Spleen (tissue), 11 donors: ENCODE measurements around the gene EPHA7. TPM values are rescaled to one million over a fixed set of nuclear protein-coding genes. Genes with fewer than 3 reads are reported as not detected.

Source experiments
- DNase-seq: peaks from one replicate; pipeline ENCODE4 v3.0.0-alpha.2; 2020
- H3K27ac ChIP-seq, 8 donors: fragments of 200-600 bp; sonication (generic) in 7 of 8; 1 replicate in 4 of 8; 2 replicates in 4 of 8; pipeline versions ENCODE4 v1.5.0 to v1.8.0; 2016 to 2021; ENCODE audit warnings: inconsistent platforms in 4 of 8, mild to moderate bottlenecking in 4 of 8, moderate library complexity in 1 of 8
- H3K27me3 ChIP-seq, 7 donors: fragments of 200-600 bp; sonication (generic) in 6 of 7; replicated peaks in 1 of 7; 1 replicate in 4 of 7; 2 replicates in 3 of 7; pipeline versions ENCODE4 v1.5.0 to v1.8.0; 2016 to 2021; ENCODE audit warnings: inconsistent platforms in 3 of 7, mild to moderate bottlenecking in 1 of 7
- H3K36me3 ChIP-seq, 6 donors: fragments of 200-600 bp; sonication (generic) in 5 of 6; 1 replicate in 4 of 6; 2 replicates in 2 of 6; pipeline versions ENCODE4 v1.5.0 to v1.8.0; 2016 to 2021; ENCODE audit warnings: inconsistent platforms in 2 of 6
- H3K4me1 ChIP-seq, 6 donors: fragments of 200-600 bp; sonication (generic) in 5 of 6; 1 replicate in 3 of 6; 2 replicates in 3 of 6; pipeline versions ENCODE4 v1.5.0 to v1.8.0; 2016 to 2021; ENCODE audit warnings: inconsistent platforms in 3 of 6
- H3K4me3 ChIP-seq, 8 donors: fragments of 200-600 bp; sonication (generic) in 7 of 8; 1 replicate in 4 of 8; 2 replicates in 4 of 8; pipeline versions ENCODE4 v1.5.0 to v1.8.0; 2016 to 2021; ENCODE audit warnings: inconsistent platforms in 4 of 8, mild to moderate bottlenecking in 4 of 8, moderate library complexity in 2 of 8
- H3K9me3 ChIP-seq, 8 donors: fragments of 200-600 bp; sonication (generic) in 7 of 8; 1 replicate in 4 of 8; 2 replicates in 4 of 8; pipeline versions ENCODE4 v1.5.0 to v1.8.0; 2016 to 2021; ENCODE audit warnings: inconsistent platforms in 4 of 8
- POLR2A ChIP-seq, 3 donors: fragments of 450-650 bp; IDR thresholded peaks; one replicate each; pipeline ENCODE4 v1.5.1; 2017; ENCODE audit warnings: antibody characterized with exemption in 3 of 3, mild to moderate bottlenecking in 1 of 3
- POLR2AphosphoS5 ChIP-seq, 3 donors: sonication (generic); formaldehyde crosslinking; IDR thresholded peaks; one replicate each; pipeline ENCODE4 v1.5.1; 2017; ENCODE audit warnings: antibody characterized with exemption in 3 of 3
- WGBS, 5 donors: extraction: QIAGEN DNeasy Blood & Tissue Kit in 3 of 5; methylation state at CpG; one replicate each; pipeline versions ENCODE4 v1.1.5 to v1.1.7; 2013 to 2018; 5-methylcytosine and 5-hydroxymethylcytosine counted together
- intact Hi-C: fragments of 100-400 bp; cut with DNase I; formaldehyde crosslinking; loops from one replicate; pipeline ENCODE4 v1.15.0; 2023; ENCODE audit warnings: low total_unique reads
- polyA plus RNA-seq, 3 donors: library from polyadenylated mRNA; stranded (reverse); fragments of 200-250 nt; gene quantifications; one replicate each; pipeline ENCODE4 v1.2.1, GENCODE V29; 2013
- total RNA-seq, 7 donors: library from RNA; depleted of rRNA in 3 of 7; stranded (reverse); fragments of >200 nt in 3 of 7; fragmentation: NEBNext Ultra II Directional in 4 of 7; extraction: Animal tissue kit (Norgen Biotek cat#: 25700) in 4 of 7; gene quantifications; one replicate each; pipeline versions ENCODE4 v1.1.0 to v1.2.1, GENCODE V29; 2016 to 2021
- TF ChIP-seq, protein P1 (sequence below), 11 experiments: fragments of 200-600 bp in 7 of 11; fragments of 450-650 bp in 4 of 11; sonication (generic) in 4 of 11; IDR thresholded peaks in 8 of 11; conservative IDR thresholded peaks in 3 of 11; 1 replicate in 7 of 11; 2 replicates in 4 of 11; pipeline versions ENCODE4 v1.4.0 to v1.8.0; 2016 to 2021; ENCODE audit warnings: antibody characterized with exemption in 11 of 11, inconsistent platforms in 4 of 11, mild to moderate bottlenecking in 1 of 11
- donor health status: healthy with polysubstance abuse.
- donor health status: DM: no; HTN: no; CAD: no; lungs with moderate emphysema.
- donor health status: DM: no; HTN: no; CAD: no.
- donor health status: Bipolar disorder and iron deficiency.
- donor health status: healthy.
- donor health status: DM: no; HTN: no; CAD: no.
- donor health status: DM: yes; HTN: yes; CAD: no.

The EPHA7 gene
- total and polyA plus RNA-seq, 10 donors: 0.78 to 28.8 (median 12.5) TPM

DNA sequence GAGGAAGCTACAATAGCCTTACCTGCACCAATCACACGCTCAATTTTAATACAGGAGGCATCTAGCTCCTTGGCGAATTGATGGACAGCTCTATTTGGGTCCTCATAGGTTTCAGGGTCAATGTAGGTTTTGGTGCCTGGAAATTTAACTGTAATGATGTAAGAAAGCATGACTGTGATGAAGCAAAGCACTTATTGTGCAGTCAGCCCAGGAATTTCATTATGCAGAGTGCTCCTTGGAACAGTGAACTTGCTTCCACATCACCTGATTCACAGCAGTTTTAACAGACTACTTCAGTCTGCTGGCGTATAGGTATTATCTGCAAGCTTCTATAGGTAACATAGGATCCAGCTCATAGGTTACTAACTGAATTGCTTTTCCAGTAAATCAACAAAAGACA, 160.0 kb downstream of the EPHA7 start:
- intact Hi-C loops: no loop called here
- 85 to 98% (median 88%) methylated on average over 3 of the region's 3 CpGs for WGBS, 5 donors

DNA sequence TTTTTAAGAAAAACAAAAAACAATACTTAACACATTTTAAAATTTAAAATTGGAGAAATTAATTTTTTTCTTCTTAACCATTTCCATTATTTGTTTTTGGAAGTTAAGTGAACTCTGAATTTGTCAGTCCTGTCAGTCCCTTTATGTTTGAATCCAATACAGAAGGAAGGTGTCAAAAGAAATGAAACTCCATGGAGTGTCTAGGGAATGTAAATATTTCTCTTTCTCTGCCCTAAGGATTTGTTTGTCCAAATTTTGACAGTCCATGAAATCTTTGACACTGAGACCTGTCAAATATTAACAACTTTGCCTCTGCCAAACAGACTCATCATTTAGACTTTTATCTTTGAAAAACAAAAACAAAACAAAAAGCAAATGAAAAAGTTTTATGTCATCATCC, 166.4 kb downstream of the EPHA7 start:
- Histone ChIP-seq H3K27ac (no peak overlapping the region), H3K27me3 (no peaks in the 10 kb centered on the region), H3K9me3 (no peaks in the 10 kb centered on the region), H3K4me1 (no peaks in the 10 kb centered on the region), H3K4me3 (no peak overlapping the region), H3K36me3 (no peaks in the 10 kb centered on the region)
- DNase-seq: no peak
- TF ChIP-seq, protein P1, sequence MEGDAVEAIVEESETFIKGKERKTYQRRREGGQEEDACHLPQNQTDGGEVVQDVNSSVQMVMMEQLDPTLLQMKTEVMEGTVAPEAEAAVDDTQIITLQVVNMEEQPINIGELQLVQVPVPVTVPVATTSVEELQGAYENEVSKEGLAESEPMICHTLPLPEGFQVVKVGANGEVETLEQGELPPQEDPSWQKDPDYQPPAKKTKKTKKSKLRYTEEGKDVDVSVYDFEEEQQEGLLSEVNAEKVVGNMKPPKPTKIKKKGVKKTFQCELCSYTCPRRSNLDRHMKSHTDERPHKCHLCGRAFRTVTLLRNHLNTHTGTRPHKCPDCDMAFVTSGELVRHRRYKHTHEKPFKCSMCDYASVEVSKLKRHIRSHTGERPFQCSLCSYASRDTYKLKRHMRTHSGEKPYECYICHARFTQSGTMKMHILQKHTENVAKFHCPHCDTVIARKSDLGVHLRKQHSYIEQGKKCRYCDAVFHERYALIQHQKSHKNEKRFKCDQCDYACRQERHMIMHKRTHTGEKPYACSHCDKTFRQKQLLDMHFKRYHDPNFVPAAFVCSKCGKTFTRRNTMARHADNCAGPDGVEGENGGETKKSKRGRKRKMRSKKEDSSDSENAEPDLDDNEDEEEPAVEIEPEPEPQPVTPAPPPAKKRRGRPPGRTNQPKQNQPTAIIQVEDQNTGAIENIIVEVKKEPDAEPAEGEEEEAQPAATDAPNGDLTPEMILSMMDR (IDR thresholded peaks at IDR 0.05 in 8 of 11, conservative IDR thresholded peaks at IDR 0.05 in 3 of 11): no peak
- no peak for TF ChIP-seq POLR2AphosphoS5 (IDR thresholded peaks at IDR 0.05)
- TF ChIP-seq POLR2A (IDR thresholded peaks at IDR 0.05): no peak
- intact Hi-C loops: no loop called here

More for the DNA sequence above, 160.0 kb downstream of the EPHA7 start:
- DNase-seq: no peak
- Histone ChIP-seq H3K4me1 (no peaks in the 10 kb centered on the region), H3K4me3 (no peak overlapping the region), H3K9me3 (no peaks in the 10 kb centered on the region), H3K27me3 (no peaks in the 10 kb centered on the region), H3K27ac (no peak overlapping the region), H3K36me3 (no peaks in the 10 kb centered on the region)
- TF ChIP-seq POLR2A (IDR thresholded peaks at IDR 0.05) (no peak), POLR2AphosphoS5 (IDR thresholded peaks at IDR 0.05) (no peak)
- TF ChIP-seq, protein P1 (IDR thresholded peaks at IDR 0.05 in 8 of 11, conservative IDR thresholded peaks at IDR 0.05 in 3 of 11): no peak

DNA sequence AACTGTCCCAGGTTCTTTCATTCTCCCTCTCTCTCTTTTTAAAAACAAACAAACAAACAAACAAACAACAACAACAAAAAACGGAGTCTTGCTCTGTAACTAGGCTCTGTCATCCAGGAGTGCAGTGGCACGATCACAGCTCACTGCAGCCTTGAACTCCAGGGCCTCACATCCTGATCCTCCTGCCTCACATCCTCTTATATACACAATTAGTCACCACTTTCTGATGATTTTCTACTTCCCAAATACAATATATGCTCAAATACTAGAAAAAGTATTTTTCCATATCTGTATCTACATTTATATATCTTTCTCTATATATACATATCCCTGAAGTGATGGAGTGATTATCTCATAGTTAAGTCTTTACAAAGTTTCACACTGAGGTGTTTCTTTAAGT, 170.7 kb downstream of the EPHA7 start:
- H3K9me3 ChIP-seq: no peaks in the 10 kb centered on the region
- H3K27me3 ChIP-seq: no peaks in the 10 kb centered on the region
- peak; percentile 65 for DNase-seq
- H3K27ac ChIP-seq: peak overlapping the region in 2 of 8 donors; percentile 4 to 12
- no peaks in the 10 kb centered on the region for H3K36me3 ChIP-seq
- intact Hi-C loops: no loop called here
- WGBS, 5 donors: 42 to 64% (median 47%) methylated on average over 2 of the region's 2 CpGs
- peak in 1 of 3 donors; percentile 49 for TF ChIP-seq POLR2AphosphoS5 (IDR thresholded peaks at IDR 0.05)
- TF ChIP-seq, protein P1 (IDR thresholded peaks at IDR 0.05 in 8 of 11, conservative IDR thresholded peaks at IDR 0.05 in 3 of 11): no peak
- H3K4me3 ChIP-seq: no peak overlapping the region
- no peaks in the 10 kb centered on the region for H3K4me1 ChIP-seq

DNA sequence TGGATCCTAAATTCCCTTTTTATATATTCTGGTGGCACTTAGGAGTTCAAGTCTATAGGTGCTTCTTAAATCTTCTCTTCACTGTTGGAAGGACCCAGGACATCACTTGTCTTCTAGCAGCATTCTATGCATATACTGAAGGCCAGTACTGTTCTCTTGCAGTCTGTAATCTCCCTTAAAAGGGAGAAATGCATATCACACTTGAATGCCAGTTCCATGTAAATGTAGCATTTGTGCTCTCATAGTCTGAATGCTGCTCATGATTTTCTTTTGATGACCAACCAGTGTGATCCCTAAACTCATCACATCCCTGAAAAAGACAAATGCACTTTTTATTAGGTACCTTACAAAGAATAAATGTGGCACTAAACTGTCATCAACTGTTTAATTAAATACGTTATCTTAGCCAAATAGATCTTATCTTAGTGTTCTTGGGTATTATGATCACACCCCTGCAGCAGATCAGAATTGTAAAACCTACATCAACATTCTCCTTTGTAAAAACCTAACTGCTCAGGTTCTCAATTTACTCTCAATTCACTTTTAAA, 176.1 kb downstream of the EPHA7 start:
- intact Hi-C loops: no loop called here
- no peaks in the 10 kb centered on the region for H3K36me3 ChIP-seq
- no peak for TF ChIP-seq POLR2A (IDR thresholded peaks at IDR 0.05)
- H3K4me1 ChIP-seq: no peaks in the 10 kb centered on the region
- no peaks in the 10 kb centered on the region for H3K27me3 ChIP-seq
- 58 to 72% (median 63%) methylated on average over 1 of the region's 1 CpG for WGBS, 5 donors
- H3K4me3 ChIP-seq: no peak overlapping the region
- H3K27ac ChIP-seq: no peak overlapping the region
- no peaks in the 10 kb centered on the region for H3K9me3 ChIP-seq
- no peak for DNase-seq

DNA sequence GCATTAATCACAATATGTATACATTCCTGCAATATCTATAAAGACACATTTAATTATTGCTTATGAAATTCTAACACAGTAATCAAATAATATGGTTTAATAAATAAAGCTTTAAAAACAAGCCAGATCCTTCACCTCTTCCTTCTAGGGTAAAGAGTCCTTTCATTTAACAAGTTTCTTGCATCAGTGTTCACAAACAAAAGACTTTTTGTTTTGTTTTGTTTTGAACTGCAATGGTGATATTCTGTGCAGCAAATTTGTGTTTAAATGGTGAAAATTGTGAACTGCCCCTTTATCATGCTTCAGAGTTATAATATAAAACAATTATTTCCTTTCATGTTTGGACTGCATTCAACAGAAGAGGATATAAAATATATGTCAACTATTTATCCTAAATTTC, 177.3 kb downstream of the EPHA7 start:
- no peak for DNase-seq
- no peaks in the 10 kb centered on the region for H3K27me3 ChIP-seq
- H3K36me3 ChIP-seq: no peaks in the 10 kb centered on the region
- TF ChIP-seq POLR2AphosphoS5 (IDR thresholded peaks at IDR 0.05) (no peak), POLR2A (IDR thresholded peaks at IDR 0.05) (no peak)
- TF ChIP-seq, protein P1 (IDR thresholded peaks at IDR 0.05 in 8 of 11, conservative IDR thresholded peaks at IDR 0.05 in 3 of 11): no peak
- H3K27ac ChIP-seq: no peak overlapping the region
- no peaks in the 10 kb centered on the region for H3K4me1 ChIP-seq
- intact Hi-C loops: no loop called here
- H3K4me3 ChIP-seq: no peak overlapping the region
- no peaks in the 10 kb centered on the region for H3K9me3 ChIP-seq
